ENCODE data around the gene LRRC8D.

Gene LRRC8D

DNA sequence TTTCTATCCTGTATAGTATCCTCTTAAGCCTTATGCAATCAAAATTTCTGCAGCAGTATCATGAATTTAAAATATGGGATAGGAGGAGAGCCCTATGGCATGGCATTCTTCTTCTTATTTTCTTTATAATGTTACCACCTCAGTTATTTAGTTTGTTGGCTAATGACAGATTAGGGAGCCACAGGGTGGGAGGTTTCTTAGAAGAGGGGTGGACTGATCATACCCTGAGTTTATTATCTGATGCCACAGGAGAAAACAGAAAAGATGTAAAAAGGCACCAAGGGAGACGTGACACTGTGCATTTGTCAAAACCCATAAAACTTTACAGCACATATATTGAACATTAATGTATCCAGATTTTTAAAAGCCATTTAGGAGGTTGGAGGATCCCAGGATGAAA, 66.9 kb downstream of the LRRC8D start:
- no peak for DNase-seq (ENCODE audit: low read depth)
- TF ChIP-seq, protein P1, sequence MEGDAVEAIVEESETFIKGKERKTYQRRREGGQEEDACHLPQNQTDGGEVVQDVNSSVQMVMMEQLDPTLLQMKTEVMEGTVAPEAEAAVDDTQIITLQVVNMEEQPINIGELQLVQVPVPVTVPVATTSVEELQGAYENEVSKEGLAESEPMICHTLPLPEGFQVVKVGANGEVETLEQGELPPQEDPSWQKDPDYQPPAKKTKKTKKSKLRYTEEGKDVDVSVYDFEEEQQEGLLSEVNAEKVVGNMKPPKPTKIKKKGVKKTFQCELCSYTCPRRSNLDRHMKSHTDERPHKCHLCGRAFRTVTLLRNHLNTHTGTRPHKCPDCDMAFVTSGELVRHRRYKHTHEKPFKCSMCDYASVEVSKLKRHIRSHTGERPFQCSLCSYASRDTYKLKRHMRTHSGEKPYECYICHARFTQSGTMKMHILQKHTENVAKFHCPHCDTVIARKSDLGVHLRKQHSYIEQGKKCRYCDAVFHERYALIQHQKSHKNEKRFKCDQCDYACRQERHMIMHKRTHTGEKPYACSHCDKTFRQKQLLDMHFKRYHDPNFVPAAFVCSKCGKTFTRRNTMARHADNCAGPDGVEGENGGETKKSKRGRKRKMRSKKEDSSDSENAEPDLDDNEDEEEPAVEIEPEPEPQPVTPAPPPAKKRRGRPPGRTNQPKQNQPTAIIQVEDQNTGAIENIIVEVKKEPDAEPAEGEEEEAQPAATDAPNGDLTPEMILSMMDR (conservative IDR thresholded peaks at IDR 0.05; ENCODE audit: low read length), result no peak
- H3K4me3 ChIP-seq (ENCODE audit: low read length), result no peak overlapping the region

DNA sequence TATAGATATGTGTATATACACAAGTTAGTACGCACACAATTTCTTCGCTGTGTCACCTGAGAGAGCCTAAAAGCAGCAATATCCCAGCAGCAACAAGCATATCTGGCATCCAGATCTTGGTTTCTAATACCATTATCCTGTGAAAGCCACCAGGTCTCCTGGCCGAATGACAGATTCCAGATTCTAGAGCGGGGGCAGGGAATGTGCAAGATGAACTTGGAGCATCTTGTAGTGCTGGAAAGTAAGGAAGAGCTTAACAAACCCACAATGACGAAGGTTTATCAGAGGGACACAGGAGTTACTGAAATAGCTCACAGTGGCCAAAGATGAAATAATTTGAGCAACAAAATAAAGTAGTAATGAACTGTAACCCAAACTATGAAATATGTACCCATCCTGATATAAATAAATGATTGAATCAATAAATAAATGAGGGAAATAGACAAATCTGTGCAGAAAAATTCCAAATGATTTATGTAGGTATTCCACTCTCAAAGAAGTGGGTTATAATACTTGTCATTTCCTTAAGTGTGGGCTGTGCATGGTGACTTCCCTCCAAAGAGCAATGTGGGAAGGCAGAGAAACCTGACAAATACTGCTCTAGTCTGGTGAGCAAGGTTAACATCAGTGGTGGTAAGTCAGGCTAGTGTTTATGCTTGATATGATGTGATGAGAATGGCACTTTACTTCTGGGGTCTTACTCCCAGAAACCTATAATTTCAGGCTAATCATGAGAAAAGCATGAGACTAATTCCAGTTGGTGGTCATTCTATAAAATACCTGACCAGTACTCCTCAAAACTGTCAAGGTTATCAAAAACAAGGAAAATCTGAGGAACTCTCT, 67.9 kb downstream of the LRRC8D start:
- TF ChIP-seq, protein P1 (conservative IDR thresholded peaks at IDR 0.05; ENCODE audit: low read length), result no peak; the same call in 1 of the 2 replicates
- no peak overlapping the region for H3K4me3 ChIP-seq (ENCODE audit: low read length)
- no peak for DNase-seq (ENCODE audit: low read depth)

DNA sequence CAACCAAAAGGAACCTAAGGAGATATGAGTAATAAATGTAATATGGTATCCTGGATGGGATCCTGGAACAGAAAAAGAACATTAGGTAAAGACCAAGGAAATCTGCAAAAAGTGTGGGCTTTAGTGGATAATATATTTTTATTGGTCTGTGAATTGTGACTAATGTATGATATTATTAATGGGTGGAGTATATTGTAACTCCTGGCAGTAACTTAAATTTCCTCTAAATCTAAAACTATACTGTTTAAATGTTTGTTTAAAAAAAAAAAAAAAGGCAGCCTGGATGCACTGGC, 68.4 kb downstream of the LRRC8D start:
- TF ChIP-seq, protein P1 (conservative IDR thresholded peaks at IDR 0.05; ENCODE audit: low read length), result no peak
- H3K4me3 ChIP-seq (ENCODE audit: low read length), result no peak overlapping the region
- DNase-seq (ENCODE audit: low read depth), result no peak

DNA sequence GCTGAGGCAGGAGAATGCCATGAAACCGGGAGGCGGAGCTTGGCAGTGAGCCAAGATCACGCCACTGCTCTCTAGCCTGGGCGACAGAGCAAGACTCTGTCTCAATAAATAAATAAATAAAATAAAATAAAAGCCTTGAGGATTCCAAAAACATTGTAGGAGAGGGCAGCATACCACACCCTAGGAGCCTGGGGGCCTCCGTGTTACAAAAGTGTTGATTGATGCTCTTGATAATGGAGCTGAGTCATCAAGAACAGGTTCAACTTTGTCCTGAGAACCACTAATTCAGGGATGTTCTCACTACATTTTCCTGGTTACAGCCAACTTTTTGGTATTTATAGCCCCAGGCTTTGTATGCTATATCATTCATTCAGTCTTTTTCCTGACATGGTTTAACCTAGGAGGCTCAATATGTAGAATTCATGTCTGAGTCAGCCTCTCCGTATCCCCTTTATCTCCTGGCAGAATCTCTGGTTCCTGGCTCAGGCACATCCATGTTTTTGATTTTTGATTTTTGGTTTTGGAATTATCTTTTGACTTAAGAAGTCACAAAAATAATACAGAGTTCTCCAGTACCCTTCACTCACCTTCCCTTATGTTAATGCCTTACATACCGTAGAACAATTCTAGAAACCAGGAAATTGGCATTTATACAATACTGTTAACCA, 69.4 kb downstream of the LRRC8D start:
- no peak overlapping the region for H3K4me3 ChIP-seq (ENCODE audit: low read length)
- DNase-seq (ENCODE audit: low read depth), result peak; percentile 35
- TF ChIP-seq, protein P1 (conservative IDR thresholded peaks at IDR 0.05; ENCODE audit: low read length), result no peak

DNA sequence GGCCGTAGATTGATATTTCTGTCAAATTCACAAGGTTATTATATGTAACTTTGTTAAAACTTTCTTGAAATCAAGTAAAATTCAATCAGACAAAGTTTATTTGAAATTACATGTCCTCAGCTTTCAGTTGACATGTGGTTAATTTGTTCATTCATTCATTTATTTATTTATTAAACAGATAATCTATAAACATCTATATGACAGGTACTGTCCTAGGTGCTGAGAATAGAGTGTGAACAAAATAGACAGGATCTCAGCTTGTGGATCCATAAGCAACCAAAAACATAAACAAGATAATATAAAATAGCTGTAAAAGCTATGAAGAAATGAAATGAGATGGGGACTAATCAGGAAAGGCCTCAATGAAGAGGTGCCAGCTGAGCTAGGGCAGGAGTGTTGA, 72.0 kb downstream of the LRRC8D start:
- no peak overlapping the region for H3K4me3 ChIP-seq (ENCODE audit: low read length)
- TF ChIP-seq, protein P1 (conservative IDR thresholded peaks at IDR 0.05; ENCODE audit: low read length), result no peak
- DNase-seq (ENCODE audit: low read depth), result no peak

DNA sequence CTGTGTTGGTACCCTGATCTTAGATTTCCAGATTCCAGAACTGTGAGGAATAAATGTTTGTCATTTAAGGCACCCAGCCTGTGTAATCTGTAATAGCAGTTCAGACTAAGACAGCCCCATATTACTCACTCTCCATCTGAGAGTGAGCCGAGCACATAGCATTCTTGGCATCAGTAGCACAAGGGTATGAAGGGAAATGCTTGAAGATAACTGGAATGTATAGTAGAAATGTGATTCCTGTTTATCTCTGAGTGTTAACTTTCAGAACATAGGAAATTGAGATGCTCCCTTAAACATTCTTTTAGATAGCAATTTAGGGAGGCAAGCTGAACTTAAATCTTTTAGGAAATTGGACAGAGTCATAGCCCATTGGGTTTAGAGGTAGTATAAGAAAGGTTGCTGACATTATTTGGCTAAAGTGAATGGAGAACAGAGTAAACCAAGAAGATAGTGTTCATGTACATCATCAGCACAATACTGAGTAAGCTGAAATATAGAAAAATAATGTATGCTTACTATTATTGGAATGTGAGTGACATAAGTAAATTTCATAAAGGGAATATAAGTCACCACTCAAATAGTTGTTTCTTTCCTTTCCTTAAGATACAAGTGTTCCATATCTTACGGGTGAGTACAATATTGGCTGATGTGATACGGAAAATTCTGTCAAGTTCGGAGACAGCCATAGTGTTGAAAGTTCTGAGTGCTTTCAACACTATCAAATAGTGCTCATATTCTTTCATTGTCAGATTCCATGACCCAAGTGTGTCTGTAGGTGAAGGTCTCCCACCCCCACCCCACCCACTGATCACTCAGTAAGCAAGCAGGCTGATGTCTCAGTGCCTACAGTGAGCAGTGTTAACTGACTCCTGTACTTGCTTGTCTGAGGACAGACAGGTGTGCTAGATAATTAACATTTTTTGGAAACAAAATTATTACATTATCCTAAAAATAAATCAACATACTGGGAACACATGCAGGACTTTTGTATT, 73.7 kb downstream of the LRRC8D start:
- peak; percentile 88 for DNase-seq (ENCODE audit: low read depth)

More for the DNA sequence above, 73.7 kb downstream of the LRRC8D start:
- TF ChIP-seq, protein P1 (conservative IDR thresholded peaks at IDR 0.05; ENCODE audit: low read length), result no peak
- H3K4me3 ChIP-seq (ENCODE audit: low read length), result no peak overlapping the region

Measured in AG10803 (cell line).